Mesendoderm (in vitro differentiated cells): ENCODE results near the gene ZNF607.

ENCODE experiments used
- DNase-seq: peaks from one replicate; pipeline ENCODE4 v3.0.0; 2013
- H2AK5ac ChIP-seq: 2 replicates; pipeline ENCODE4 v1.6.1; 2013; ENCODE audit warnings: low read length, inconsistent platforms
- H2BK120ac ChIP-seq: 2 replicates; pipeline ENCODE4 v1.6.1; 2013; ENCODE audit warnings: low read depth, mild to moderate bottlenecking, low read length, moderate library complexity, mixed read lengths
- H2BK15ac ChIP-seq: replicated peaks from 2 replicates; pipeline ENCODE4 v1.6.1; 2013; ENCODE audit warnings: low read depth, mild to moderate bottlenecking, moderate library complexity
- H2BK5ac ChIP-seq: 2 replicates; pipeline ENCODE4 v1.6.1; 2013; ENCODE audit warnings: low read length, inconsistent platforms
- H3K18ac ChIP-seq: 2 replicates; pipeline ENCODE4 v1.6.1; 2013; ENCODE audit warnings: mild to moderate bottlenecking, low read length, mixed read lengths
- H3K23ac ChIP-seq: one replicate; pipeline ENCODE4 v1.6.1; 2013; ENCODE audit warnings: low read length
- H3K27ac ChIP-seq: 2 replicates; pipeline ENCODE4 v1.5.1; 2013; ENCODE audit warnings: low read depth, mild to moderate bottlenecking, inconsistent platforms, low read length, moderate library complexity
- H3K27me3 ChIP-seq: 2 replicates; pipeline ENCODE4 v1.6.1; 2013; ENCODE audit warnings: low read length, control low read depth, mild to moderate bottlenecking, inconsistent platforms; ENCODE audit not compliant: insufficient read depth, poor library complexity
- H3K36me3 ChIP-seq: 2 replicates; pipeline ENCODE4 v1.6.1; 2013; ENCODE audit warnings: low read length, inconsistent platforms; ENCODE audit not compliant: control insufficient read depth, insufficient read depth
- H3K4ac ChIP-seq: one replicate; pipeline ENCODE4 v1.6.1; 2013; ENCODE audit warnings: low read depth, mild to moderate bottlenecking, low read length, moderate library complexity
- H3K4me1 ChIP-seq: 2 replicates; pipeline ENCODE4 v1.6.1; 2013; ENCODE audit warnings: low read depth, low read length, inconsistent platforms; ENCODE audit not compliant: control insufficient read depth
- H3K4me2 ChIP-seq: 2 replicates; pipeline ENCODE4 v1.6.1; 2013; ENCODE audit warnings: low read length
- H3K4me3 ChIP-seq: 2 replicates; pipeline ENCODE4 v1.5.1; 2013; ENCODE audit warnings: mild to moderate bottlenecking, low read length
- H3K56ac ChIP-seq: one replicate; pipeline ENCODE4 v1.6.1; 2013; ENCODE audit warnings: low read length
- H3K79me1 ChIP-seq: 2 replicates; pipeline ENCODE4 v1.6.1; 2013; ENCODE audit warnings: low read length, inconsistent platforms
- H3K79me2 ChIP-seq: 2 replicates; pipeline ENCODE4 v1.6.1; 2013; ENCODE audit warnings: mild to moderate bottlenecking, low read length; ENCODE audit not compliant: control insufficient read depth, insufficient read depth
- H3K9ac ChIP-seq: 2 replicates; pipeline ENCODE4 v1.6.1; 2013; ENCODE audit warnings: low read length, inconsistent platforms
- H4K5ac ChIP-seq: one replicate; pipeline ENCODE4 v1.6.1; 2013; ENCODE audit warnings: low read length
- H4K8ac ChIP-seq: one replicate; pipeline ENCODE4 v1.6.1; 2013; ENCODE audit warnings: low read depth, mild to moderate bottlenecking, control low read depth, low read length, moderate library complexity
- WGBS: extraction: QIAGEN DNeasy Blood & Tissue Kit; methylation state at CpG from one replicate; pipeline ENCODE4 v1.1.7; 2013; ENCODE audit warnings: low lambda C conversion rate, missing lambda C conversion rate; ENCODE audit not compliant: insufficient coverage; ENCODE audit errors: extremely low coverage; 5-methylcytosine and 5-hydroxymethylcytosine counted together

Gene ZNF607

GRCh38 chr19:37718304-37718703, 1.3 kb downstream of the ZNF607 start:
- WGBS: no CpG with 5 or more reads among the region's 10 CpGs

GRCh38 chr19:37716140-37716539, 3.4 kb downstream of the ZNF607 start:
- Histone ChIP-seq H2BK5ac (no peak overlapping the region), H3K36me3 (peaks cover 2% of the 10 kb centered on the region), H3K4me3 (no peak overlapping the region), H2AK5ac (no peak overlapping the region), H3K27ac (no peak overlapping the region), H3K4me1 (peaks cover 6% of the 10 kb centered on the region), H3K18ac (no peak overlapping the region), H3K23ac (no peak overlapping the region), H3K9ac (no peak overlapping the region), H3K79me1 (peaks cover 12% of the 10 kb centered on the region), H3K4ac (no peak overlapping the region), H3K4me2 (no peak overlapping the region), H2BK15ac (no peak overlapping the region), H2BK120ac (no peak overlapping the region), H4K8ac (no peak overlapping the region), H4K5ac (no peak overlapping the region), H3K56ac (no peak overlapping the region), H3K27me3 (no peaks in the 10 kb centered on the region), H3K79me2 (peaks cover 13% of the 10 kb centered on the region)
- no peak for DNase-seq
- no CpG with 5 or more reads among the region's 2 CpGs for WGBS

More at GRCh38 chr19:37718304-37718703, 1.3 kb downstream of the ZNF607 start:
- H2BK120ac ChIP-seq: no peak overlapping the region
- peak overlapping the region; percentile 79 for H3K9ac ChIP-seq
- peaks cover 9% of the 10 kb centered on the region for H3K79me2 ChIP-seq
- no peaks in the 10 kb centered on the region for H3K27me3 ChIP-seq
- DNase-seq: peak; percentile 18
- H2AK5ac ChIP-seq: no peak overlapping the region
- no peak overlapping the region for H4K8ac ChIP-seq
- H3K23ac ChIP-seq: no peak overlapping the region
- peaks cover 6% of the 10 kb centered on the region for H3K4me1 ChIP-seq
- no peak overlapping the region for H3K4ac ChIP-seq
- H3K18ac ChIP-seq: no peak overlapping the region
- peak overlapping the region; percentile 38 for H3K4me3 ChIP-seq
- no peak overlapping the region for H3K27ac ChIP-seq
- H3K36me3 ChIP-seq: no peaks in the 10 kb centered on the region
- H3K79me1 ChIP-seq: peaks cover 7% of the 10 kb centered on the region
- peak overlapping the region; percentile 60 for H3K4me2 ChIP-seq
- peak overlapping the region; percentile 30 for H3K56ac ChIP-seq
- no peak overlapping the region for H2BK5ac ChIP-seq
- H4K5ac ChIP-seq: no peak overlapping the region
- no peak overlapping the region for H2BK15ac ChIP-seq

- no peaks in the 10 kb centered on the region for H3K4me1 ChIP-seq
- no peak overlapping the region for H4K8ac ChIP-seq
- no peak overlapping the region for H3K4ac ChIP-seq
- H3K27ac ChIP-seq: no peak overlapping the region
- H4K5ac ChIP-seq: no peak overlapping the region
- peaks cover under 1% of the 10 kb centered on the region for H3K36me3 ChIP-seq
- peaks cover under 1% of the 10 kb centered on the region for H3K79me1 ChIP-seq
- H3K56ac ChIP-seq: no peak overlapping the region
- H2AK5ac ChIP-seq: no peak overlapping the region
- no peak overlapping the region for H2BK5ac ChIP-seq
- WGBS: no CpG with 5 or more reads among the region's 7 CpGs
- DNase-seq: peak; percentile 64
- H2BK120ac ChIP-seq: no peak overlapping the region
- no peak overlapping the region for H2BK15ac ChIP-seq
- H3K23ac ChIP-seq: no peak overlapping the region
- no peaks in the 10 kb centered on the region for H3K27me3 ChIP-seq
- H3K79me2 ChIP-seq: no peaks in the 10 kb centered on the region
- H3K18ac ChIP-seq: no peak overlapping the region
- no peak overlapping the region for H3K9ac ChIP-seq
- no peak overlapping the region for H3K4me3 ChIP-seq
- no peak overlapping the region for H3K4me2 ChIP-seq
Measured at GRCh38 chr19:37706052-37706605, 13.4 kb downstream of the ZNF607 start.

GRCh38 chr19:37699057-37699456, 20.5 kb downstream of the ZNF607 start:
- DNase-seq: peak; percentile 70
- WGBS: no CpG with 5 or more reads among the region's 5 CpGs
- H4K8ac ChIP-seq: no peak overlapping the region
- peaks cover 5% of the 10 kb centered on the region for H3K36me3 ChIP-seq
- H3K4me2 ChIP-seq: no peak overlapping the region
- no peak overlapping the region for H3K56ac ChIP-seq
- no peaks in the 10 kb centered on the region for H3K27me3 ChIP-seq
- no peaks in the 10 kb centered on the region for H3K4me1 ChIP-seq
- H2BK5ac ChIP-seq: no peak overlapping the region
- H3K9ac ChIP-seq: no peak overlapping the region
- no peak overlapping the region for H4K5ac ChIP-seq
- no peak overlapping the region for H2BK120ac ChIP-seq
- H2BK15ac ChIP-seq: no peak overlapping the region
- H3K18ac ChIP-seq: no peak overlapping the region
- H2AK5ac ChIP-seq: no peak overlapping the region
- no peak overlapping the region for H3K23ac ChIP-seq
- H3K79me2 ChIP-seq: no peaks in the 10 kb centered on the region
- H3K4me3 ChIP-seq: no peak overlapping the region
- H3K79me1 ChIP-seq: no peaks in the 10 kb centered on the region
- H3K27ac ChIP-seq: no peak overlapping the region
- no peak overlapping the region for H3K4ac ChIP-seq

GRCh38 chr19:37698216-37698615, 21.3 kb downstream of the ZNF607 start:
- Histone ChIP-seq H2BK15ac (no peak overlapping the region), H3K4me2 (no peak overlapping the region), H2BK5ac (no peak overlapping the region), H3K79me1 (no peaks in the 10 kb centered on the region), H3K56ac (no peak overlapping the region), H3K27ac (no peak overlapping the region), H3K4ac (no peak overlapping the region), H2AK5ac (no peak overlapping the region), H3K4me3 (no peak overlapping the region), H2BK120ac (no peak overlapping the region), H3K36me3 (peaks cover 5% of the 10 kb centered on the region), H4K5ac (no peak overlapping the region), H3K79me2 (no peaks in the 10 kb centered on the region), H3K4me1 (no peaks in the 10 kb centered on the region), H3K23ac (no peak overlapping the region), H3K9ac (no peak overlapping the region), H3K27me3 (no peaks in the 10 kb centered on the region), H4K8ac (no peak overlapping the region), H3K18ac (no peak overlapping the region)
- no CpG with 5 or more reads among the region's 6 CpGs for WGBS
- peak; percentile 16 for DNase-seq
